HG02973 (cell line): ENCODE data around the gene EPHB4.
"Not testable (repeated sequence)": the region's sequence is repeated elsewhere in the genome, so short reads cannot be mapped to it uniquely, and the experiment has no call there.

Experiments
- ATAC-seq: cut with Tn5 transposase; IDR thresholded peaks from one replicate; pipeline ENCODE4 v1.9.1; 2021; ENCODE audit warnings: moderate library complexity; ENCODE audit not compliant: unreplicated experiment

Gene EPHB4

DNA sequence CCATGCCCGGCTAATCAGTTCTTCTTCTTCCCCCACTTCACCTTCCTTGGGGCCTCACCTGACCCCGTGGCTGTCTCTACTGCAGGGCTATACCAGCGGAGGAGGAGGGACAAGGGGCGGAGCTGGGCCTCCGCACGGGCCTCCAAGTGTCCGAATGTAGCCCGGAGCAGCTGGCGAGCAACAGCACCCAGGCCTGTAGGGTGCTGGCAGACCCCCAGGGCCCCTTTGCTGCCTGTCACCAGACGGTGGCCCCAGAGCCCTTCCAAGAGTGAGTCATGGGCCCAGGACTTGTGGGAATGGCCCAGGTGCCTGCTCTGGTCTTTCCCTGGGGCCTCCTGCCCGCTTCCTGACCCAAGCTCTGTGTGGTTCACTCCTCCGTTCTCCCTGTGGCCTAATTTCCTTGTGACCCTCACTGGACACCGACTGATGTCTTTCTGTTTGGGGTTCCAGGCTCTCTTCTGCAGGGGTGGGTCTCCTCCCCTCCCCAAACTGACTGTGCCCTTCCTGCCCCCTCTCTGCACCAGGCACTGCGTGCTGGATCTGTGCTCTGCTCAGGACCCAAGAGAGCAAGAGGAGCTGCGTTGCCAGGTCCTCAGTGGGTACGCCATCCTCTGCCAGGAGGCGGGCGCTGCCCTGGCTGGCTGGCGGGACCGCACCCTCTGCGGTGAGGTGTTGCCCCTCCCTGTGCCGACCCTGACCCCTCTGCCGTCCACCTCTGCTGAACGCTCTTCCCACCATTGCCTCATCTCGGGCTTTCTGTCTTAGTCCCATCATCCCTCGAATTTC is 35.2 kb downstream of the EPHB4 start:
- ATAC-seq, result no peak

DNA sequence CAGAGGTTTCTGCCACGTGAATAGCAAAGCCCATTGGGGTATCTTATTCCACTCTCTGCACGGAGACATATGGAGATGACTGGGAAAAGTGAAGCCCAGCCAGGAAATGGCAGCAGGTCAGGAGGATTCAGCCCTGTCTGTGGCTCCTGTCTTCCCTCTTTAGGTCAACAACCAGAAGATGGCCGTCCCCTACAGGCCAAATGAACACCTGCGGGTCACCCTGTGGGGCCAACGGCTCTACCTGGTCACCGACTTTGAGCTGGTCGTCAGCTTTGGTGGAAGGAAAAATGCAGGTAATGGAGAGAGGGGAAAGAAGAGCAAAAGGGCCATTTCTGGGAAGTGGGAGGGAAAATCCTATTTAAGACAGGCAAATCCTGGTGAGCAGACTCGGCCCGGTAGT is 38.3 kb downstream of the EPHB4 start:
- no peak for ATAC-seq

DNA sequence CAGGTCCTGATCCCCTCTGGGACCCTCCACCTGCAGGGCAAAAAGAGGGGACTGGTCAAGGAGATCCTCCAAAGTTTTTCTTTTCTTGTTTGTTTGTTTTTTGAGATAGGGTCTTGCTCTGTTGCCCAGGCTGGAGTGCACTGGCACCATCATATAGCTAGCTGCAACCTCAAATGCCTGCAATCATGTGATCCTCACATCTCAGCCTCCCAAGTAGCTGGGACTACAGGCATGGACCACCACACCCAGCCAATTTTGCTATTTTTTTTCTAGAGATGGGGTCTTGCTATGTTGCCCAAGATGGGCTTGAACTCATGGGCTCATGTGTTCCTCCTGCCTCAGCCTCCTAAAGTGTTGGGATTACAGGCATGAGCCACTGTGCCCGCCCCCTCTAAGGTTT is 41.0 kb downstream of the EPHB4 start:
- no peak for ATAC-seq

DNA sequence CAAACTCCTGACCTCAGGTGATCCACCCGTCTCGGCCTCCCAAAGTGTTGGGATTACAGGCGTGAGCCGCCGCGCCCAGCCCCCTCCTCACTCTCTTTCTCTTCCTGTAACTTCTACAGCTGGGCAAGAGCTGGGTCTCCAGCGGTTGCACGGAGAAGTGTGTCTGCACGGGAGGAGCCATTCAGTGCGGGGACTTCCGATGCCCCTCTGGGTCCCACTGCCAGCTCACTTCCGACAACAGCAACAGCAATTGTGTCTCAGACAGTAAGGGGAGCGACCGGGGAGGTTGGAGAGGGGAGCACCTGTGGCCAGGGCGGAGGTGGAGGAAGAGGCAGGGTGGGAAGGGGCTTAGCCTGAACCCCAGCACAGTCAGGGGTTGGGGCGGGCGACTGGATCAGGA is 41.4 kb downstream of the EPHB4 start:
- ATAC-seq, result no peak

DNA sequence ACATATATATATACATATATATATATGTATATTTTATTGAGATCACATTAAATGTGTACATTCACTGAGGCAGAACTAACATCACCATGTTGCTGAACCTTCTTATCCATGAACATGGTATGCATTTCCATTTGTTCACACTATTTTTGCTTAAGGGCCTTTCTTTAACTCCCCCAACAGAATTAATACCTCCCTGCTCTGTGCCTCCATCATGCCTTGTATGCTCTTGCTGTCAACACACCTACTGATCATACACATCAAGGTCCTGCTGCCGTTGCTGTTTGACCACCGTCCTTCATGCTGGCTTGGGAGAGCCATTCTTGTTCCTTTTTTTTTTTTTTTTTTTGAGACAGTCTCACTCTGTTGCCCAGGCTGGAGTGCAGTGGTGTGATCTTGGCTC is 43.5 kb downstream of the EPHB4 start:
- no peak for ATAC-seq

DNA sequence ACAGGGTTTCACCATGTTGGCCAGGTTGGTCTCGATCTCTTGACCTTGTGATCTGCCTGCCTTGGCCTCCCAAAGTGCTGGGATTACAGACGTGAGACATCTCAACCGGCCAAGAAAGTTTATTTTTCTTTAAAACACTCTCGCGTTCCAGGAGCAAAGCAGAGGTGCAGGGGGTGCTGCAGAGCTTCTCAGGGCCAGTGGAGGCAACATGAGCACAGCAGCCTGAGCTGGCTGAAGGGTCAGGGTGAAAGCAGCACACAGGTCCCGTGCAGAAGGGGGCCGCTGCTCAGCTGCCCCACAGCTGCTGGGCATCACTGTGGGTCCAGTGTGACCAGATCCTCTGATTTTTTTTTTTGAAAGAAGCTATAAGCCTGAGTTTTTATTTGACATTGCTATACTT is 46.1 kb downstream of the EPHB4 start:
- no peak for ATAC-seq

DNA sequence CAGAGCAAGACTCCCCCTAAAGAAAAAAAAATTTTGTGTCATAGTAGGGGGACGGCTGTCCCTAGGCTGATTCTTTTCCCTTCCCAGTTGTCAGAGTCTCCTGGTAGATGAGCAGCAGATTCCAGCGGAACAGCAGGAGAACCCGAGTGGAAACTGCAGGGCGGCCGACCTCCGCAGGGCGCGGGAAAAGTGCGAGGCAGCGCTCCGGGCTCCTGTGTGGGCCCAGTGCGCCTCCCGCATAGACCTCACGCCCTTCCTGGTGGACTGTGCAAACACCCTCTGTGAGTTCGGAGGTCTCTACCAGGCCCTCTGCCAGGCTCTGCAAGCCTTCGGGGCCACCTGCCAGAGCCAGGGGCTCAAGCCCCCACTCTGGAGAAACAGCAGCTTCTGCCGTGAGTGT is 48.0 kb downstream of the EPHB4 start:
- ATAC-seq, result no peak

DNA sequence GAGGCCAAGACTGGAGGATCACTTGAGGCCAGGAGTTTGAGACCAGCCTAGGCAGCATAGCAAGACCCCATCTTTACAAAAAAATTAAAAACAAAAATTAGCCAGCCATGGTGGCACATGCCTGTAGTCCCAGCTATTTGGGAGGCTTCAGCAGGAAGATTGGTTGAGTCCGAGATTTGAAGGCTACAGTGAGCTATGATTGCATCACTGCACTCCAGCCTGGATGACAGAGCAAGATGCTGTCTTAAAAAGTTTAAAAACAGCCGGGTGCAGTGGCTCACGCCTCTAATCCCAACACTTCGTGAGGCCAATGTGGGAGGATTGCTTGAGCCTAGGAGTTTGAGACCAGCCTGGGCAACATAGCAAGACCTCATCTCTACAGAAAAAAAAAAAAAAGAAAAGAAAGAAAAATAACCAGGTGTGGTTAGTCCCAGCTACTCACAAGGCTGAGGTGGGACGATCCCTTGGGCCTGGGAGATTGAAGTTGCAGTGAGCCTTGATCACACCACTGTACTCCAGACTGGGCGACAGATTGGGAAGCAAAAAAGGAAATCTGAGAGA is 49.2 kb downstream of the EPHB4 start:
- no peak for ATAC-seq

DNA sequence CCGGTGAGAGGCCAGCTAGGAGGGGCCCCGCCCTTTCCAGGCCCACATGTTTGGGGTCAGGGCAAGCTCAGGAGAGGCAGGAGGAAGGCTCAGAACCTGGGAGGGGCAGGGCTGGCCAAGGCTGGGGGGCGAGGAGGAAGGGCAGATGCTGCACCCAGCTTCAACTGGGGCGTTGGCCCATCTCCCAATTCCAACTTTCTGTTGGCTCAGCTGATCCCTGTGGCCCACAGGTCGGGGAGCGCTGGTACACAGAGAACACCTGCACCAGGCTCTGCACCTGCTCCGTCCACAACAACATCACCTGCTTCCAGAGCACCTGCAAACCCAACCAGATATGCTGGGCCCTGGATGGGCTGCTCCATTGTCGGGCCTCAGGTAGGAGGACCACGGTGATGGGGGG is 53.8 kb downstream of the EPHB4 start:
- no peak for ATAC-seq

DNA sequence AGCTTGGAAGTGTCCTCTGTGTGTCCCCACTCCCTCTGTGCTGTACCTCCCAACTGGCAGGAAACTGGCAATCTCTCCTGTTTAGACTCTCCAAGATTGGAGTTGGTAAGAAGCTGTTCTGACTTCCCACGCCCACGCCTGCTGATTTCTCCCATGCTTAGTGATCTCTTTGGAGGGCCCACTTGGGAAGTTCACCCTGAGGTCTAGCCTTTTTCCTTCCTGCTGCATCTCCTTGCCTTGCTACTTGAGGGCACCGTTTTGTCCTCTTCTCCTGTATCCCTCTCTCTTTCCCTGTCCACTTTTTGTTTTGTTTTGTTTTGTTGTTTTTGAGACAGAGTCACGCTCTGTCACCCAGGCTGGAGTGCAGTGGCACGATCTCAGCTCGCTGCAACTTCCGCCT is 58.5 kb downstream of the EPHB4 start:
- ATAC-seq, result no peak

DNA sequence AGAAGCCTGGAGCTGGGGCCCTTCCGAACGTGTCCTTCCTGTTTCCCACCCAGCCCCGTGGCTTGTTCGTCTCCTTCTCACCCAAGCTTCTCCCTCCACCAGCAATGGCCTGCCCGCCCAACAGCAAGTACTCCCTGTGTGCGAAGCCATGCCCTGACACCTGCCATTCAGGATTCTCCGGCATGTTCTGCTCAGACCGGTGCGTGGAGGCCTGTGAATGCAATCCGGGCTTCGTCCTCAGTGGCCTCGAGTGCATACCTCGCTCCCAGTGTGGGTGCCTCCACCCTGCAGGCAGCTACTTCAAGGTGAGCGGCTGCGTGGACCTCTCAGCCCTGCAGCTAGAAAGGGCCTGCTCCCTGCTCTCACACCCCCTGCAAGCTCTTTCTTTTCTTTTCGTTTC is 62.1 kb downstream of the EPHB4 start:
- ATAC-seq, result no peak

DNA sequence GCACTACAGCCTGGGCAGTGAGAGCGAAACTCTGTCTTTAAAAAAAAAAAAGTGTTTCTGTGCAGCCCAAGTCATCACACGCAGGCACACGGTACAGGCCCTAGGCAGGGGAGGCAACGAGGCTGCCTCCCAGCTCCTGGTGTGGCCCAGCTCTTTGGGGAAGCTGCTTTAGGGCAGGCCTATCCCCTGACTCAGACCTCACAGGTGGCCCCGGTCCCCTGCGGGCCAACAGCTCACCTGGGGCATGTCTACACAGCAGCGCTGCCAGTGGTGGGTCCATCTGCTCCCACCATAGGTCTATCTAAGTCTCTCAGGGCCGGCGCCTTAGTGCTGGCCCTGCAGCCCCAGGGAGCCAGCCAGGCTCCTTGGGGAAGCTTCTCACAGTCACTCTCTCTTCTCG is 62.5 kb downstream of the EPHB4 start:
- no peak for ATAC-seq

DNA sequence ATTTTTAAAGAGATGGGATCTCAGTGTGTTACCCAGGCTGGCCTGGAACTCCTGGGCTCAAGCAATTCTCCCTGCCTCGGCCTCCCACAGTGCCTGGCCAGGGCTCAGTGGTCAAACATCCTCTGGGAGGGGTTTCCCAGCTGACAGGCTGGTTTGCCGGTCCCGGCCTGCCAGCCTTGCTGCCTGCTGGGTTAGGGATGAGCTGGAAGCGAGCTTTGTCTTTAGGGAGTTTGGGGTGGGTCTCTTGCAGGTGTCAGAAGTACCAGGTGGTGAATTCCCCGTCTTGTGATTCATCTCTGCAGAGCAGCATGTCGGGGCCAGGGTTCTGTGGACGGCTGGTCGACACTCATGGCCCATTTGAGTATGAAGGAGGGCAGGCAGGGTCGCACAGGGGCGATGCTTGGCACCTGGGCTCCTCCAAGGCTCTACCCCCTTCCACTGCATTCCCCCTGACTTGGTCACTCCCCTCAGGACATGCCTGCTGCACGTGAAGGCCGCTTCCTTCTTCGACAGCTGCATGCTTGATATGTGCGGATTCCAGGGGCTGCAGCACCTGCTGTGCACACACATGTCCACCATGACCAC is 63.7 kb downstream of the EPHB4 start:
- no peak for ATAC-seq

DNA sequence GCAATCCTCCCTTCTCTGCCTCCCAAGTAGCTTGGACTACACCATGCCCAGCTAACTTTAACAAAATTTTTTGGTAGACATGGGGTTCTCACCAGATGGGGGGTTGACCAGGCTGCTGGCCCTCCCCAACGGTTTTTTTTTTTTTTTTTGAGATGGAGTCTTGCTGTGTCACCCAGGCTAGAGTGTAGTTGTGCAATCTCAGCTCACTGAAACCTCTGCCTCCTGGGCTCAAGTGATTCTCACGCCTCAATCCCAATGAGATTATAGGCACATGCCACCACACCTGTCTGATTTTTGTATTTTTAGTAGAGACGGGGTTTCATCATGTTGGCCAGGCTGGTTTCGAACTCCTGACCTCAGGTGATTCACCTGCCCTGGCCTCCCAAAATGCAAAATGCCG is 64.5 kb downstream of the EPHB4 start:
- ATAC-seq, result not testable (repeated sequence)

DNA sequence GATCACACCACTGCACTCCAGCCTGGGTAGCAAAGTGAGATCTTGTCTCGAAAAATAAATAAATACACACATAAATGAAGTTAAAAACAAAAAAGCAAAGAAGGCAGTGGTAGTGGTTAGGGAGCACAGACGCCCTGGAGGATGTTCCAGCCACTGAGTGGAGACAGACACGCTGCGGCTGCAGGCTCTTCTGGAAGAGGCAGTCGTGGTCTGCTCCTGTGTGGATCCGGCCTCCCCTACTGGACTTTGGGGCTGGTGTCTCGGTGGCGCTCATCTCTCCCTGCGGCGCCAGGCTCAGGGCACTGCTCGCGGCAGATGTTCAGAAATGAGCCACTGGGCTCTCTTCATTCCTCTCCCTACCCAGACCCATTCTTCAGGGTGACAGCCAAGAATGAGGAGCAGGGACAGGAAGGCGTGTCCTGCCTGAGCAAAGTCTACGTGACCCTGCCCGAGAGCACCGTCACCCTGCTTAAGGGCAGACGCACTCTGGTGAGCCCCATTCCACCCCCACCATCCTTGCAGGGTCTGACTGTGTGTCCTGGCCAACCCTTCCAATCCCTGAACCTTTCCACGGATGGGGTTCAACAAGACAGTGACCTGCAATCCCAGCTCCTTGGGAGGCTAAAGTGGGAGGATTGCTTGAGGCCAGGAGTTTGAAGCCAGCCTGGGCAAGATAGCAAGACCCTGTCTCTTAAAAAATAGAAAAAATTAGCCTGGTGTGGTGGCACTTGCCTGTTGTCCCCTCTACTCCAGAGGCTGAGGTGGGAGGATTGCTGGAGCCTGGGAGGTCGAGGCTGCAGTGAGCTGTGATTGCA is 67.8 kb downstream of the EPHB4 start:
- no peak for ATAC-seq

DNA sequence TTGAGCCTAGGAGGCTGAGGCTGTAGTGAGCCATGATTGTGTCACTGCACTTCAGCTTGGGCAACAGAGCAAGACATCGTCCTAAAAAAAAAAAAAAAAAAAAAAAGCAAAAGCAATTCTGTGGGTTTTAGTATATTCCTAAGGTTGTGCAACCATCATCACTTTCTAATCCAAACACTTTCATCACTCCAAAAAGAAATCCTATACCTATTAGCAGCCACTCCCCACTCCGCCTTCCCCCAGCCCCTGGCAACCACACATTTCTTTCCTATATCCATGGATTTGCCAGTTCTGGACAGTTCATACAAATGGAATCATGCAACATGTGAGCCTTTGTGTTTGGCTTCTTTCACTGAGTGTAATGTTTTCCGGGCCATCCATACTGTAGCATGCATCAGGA is 73.6 kb downstream of the EPHB4 start:
- ATAC-seq, result no peak

DNA sequence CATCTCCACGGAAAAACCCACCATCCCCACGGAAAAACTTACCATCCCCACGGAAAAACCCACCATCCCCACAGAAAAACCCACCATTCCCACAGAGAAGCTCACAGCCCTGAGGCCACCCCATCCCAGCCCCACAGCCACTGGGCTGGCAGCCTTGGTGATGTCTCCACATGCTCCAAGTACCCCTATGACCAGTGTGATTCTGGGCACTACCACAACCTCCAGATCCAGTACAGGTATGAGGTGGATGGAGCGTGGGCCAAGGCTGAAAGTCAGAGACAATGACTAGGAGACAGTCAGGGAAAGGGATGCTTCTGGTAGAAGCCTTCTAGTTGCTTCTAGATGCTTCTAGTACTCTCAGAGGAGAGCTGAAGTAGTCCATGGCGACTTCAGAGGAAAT is 74.3 kb downstream of the EPHB4 start:
- no peak for ATAC-seq
